Tibial artery (tissue), 4 donors: Measurements from ENCODE around the gene SPPL2A.
"Not testable (repeated sequence)": the region's sequence is repeated elsewhere in the genome, so short reads cannot be mapped to it uniquely, and the experiment has no call there.

ENCODE experiments used
- DNase-seq, 2 donors: peaks; one replicate each; pipeline ENCODE4 v3.0.0-alpha.2; 2019
- H3K27ac ChIP-seq, 2 donors: fragments of 200-600 bp; sonication (generic) in 1 of 2; 1 replicate in 1 of 2; 2 replicates in 1 of 2; pipeline ENCODE4 v1.5.1; 2018 to 2019; ENCODE audit warnings: mild to moderate bottlenecking in 1 of 2
- H3K27me3 ChIP-seq, 2 donors: fragments of 200-600 bp; sonication (generic) in 1 of 2; one replicate each; pipeline versions ENCODE4 v1.5.1 to v1.6.0; 2016 to 2019
- H3K36me3 ChIP-seq, 3 donors: fragments of 200-600 bp; sonication (generic) in 2 of 3; one replicate each; pipeline ENCODE4 v1.5.1; 2016 to 2019; ENCODE audit warnings: mild to moderate bottlenecking in 2 of 3
- H3K4me1 ChIP-seq, 4 donors: fragments of 200-600 bp; sonication (generic) in 2 of 4; 1 replicate in 3 of 4; 2 replicates in 1 of 4; pipeline ENCODE4 v1.5.1; 2016 to 2019
- H3K4me3 ChIP-seq, 2 donors: fragments of 200-600 bp; sonication (generic) in 1 of 2; 1 replicate in 1 of 2; 2 replicates in 1 of 2; pipeline ENCODE4 v1.5.1; 2018 to 2019; ENCODE audit warnings: mild to moderate bottlenecking in 2 of 2
- H3K9me3 ChIP-seq, 3 donors: fragments of 200-600 bp; sonication (generic) in 1 of 3; one replicate each; pipeline ENCODE4 v1.5.1; 2016 to 2019
- intact Hi-C: fragments of 100-400 bp; cut with DNase I; formaldehyde crosslinking; loops from one replicate; pipeline ENCODE4 v1.15.0; 2023; ENCODE audit warnings: low total_unique reads
- TF ChIP-seq, protein P1 (sequence below), 2 experiments: fragments of 200-600 bp in 1 of 2; fragments of 450-650 bp in 1 of 2; IDR thresholded peaks; one replicate each; pipeline ENCODE4 v1.5.1; 2017 to 2019; ENCODE audit warnings: antibody characterized with exemption in 2 of 2, mild to moderate bottlenecking in 1 of 2, moderate library complexity in 1 of 2

Gene SPPL2A, protein sequence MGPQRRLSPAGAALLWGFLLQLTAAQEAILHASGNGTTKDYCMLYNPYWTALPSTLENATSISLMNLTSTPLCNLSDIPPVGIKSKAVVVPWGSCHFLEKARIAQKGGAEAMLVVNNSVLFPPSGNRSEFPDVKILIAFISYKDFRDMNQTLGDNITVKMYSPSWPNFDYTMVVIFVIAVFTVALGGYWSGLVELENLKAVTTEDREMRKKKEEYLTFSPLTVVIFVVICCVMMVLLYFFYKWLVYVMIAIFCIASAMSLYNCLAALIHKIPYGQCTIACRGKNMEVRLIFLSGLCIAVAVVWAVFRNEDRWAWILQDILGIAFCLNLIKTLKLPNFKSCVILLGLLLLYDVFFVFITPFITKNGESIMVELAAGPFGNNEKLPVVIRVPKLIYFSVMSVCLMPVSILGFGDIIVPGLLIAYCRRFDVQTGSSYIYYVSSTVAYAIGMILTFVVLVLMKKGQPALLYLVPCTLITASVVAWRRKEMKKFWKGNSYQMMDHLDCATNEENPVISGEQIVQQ

DNA sequence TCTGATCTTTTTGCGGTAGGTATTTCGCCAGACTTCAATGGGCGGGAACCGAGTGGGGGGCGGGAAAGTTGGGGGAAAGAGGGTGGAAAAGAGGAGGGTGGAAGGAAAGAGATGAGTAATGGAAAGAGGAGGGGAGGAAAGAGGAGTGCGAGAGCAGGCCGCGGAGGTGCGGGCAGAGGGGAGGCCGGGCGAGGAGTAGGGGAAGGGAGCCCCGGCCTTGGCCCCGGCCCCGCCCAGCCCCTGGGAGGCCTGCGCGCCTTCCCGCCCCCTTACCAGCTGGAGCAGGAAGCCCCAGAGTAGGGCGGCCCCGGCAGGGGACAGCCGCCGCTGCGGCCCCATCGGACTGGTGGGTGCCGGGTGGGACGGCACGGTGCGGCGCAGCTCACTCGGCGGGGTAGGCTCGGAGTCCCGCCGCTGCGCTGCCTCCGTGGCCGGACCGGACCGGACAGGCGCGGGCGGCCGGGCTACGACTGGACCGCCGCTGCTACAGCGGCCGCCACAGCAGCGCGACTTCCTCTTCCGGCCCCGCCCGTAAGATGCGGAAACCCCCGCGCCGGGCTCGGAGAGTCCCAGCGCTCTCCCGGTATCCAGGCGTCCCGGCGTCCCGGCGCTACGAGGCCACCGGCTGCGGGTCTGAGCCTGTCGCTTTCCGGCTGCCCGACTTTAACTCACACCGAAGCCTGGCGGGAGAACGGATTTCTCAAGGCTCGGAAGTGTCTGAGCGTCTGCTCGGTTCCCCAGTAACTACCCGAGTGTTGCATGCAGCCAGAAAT lies at the start of gene SPPL2A:
TSS of gene SPPL2A (minus strand) at position 512 of the 773 bp plus-strand sequence. CDS start at position 339, 173 bp downstream.
- Histone ChIP-seq H3K9me3 (no peaks in the 10 kb centered on the region), H3K36me3 (no peaks in the 10 kb centered on the region), H3K27ac (peak within 1 kb of the TSS; percentile 90 to 96), H3K4me3 (peak within 1 kb of the TSS; percentile 76 to 84), H3K4me1 (peaks cover 0 to 47% (median 21%) of the 10 kb centered on the region in 4 donors), H3K27me3 (no peaks in the 10 kb centered on the region)
- TF ChIP-seq, protein P1, sequence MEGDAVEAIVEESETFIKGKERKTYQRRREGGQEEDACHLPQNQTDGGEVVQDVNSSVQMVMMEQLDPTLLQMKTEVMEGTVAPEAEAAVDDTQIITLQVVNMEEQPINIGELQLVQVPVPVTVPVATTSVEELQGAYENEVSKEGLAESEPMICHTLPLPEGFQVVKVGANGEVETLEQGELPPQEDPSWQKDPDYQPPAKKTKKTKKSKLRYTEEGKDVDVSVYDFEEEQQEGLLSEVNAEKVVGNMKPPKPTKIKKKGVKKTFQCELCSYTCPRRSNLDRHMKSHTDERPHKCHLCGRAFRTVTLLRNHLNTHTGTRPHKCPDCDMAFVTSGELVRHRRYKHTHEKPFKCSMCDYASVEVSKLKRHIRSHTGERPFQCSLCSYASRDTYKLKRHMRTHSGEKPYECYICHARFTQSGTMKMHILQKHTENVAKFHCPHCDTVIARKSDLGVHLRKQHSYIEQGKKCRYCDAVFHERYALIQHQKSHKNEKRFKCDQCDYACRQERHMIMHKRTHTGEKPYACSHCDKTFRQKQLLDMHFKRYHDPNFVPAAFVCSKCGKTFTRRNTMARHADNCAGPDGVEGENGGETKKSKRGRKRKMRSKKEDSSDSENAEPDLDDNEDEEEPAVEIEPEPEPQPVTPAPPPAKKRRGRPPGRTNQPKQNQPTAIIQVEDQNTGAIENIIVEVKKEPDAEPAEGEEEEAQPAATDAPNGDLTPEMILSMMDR (IDR thresholded peaks at IDR 0.05), result no peak
- intact Hi-C loops, result loop anchor here (5.0 kb wide), 2 partner anchors 78 to 142 kb away; partner anchors contain the start of genes AP4E1 and TRPM7
- DNase-seq, result peak; percentile 72 to 87

DNA sequence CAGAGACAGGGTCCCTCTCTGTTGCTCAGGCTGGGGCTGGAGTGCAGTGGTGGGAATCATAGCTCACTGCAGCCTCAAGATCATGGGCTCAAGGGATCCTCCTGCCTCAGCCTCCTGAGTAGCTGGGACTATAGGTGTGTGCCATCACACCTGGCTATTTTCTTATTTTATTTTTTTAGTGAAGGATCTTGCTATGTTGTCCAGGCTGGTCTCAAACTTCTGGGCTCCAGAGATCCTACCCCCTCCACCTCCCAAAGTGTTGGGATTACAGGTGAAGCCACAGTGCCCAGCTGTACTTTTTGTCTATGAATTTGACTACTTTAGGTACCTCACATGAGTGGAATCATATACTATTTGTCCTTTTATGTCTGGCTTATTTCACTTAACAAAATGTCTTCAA lies 49.1 kb upstream of the SPPL2A start:
- no peaks in the 10 kb centered on the region for H3K36me3 ChIP-seq
- no peaks in the 10 kb centered on the region for H3K9me3 ChIP-seq
- TF ChIP-seq, protein P1 (IDR thresholded peaks at IDR 0.05), result no peak
- no peak overlapping the region for H3K4me3 ChIP-seq
- no peak for DNase-seq
- H3K4me1 ChIP-seq, result no peaks in the 10 kb centered on the region
- H3K27me3 ChIP-seq, result no peaks in the 10 kb centered on the region
- intact Hi-C loops, result no loop called here
- H3K27ac ChIP-seq, result no peak overlapping the region

DNA sequence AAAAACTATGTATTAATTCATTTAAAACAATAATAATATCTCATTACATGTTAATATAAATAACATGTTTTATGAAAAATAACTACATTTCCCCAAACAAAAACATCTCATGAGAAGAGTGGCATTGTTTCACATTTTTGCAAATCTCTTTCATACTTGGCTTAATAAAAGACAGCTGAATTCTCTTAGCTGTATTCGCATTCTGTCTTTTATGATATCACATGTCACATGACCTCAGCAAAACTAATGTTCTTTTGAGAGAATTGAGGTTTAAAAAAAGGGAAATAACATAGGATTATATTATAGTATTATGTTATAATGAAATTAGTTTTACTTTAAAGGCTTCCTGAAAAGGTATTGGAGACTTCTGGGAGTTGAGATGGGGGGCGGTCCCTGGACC lies 48.4 kb upstream of the SPPL2A start:
- no peaks in the 10 kb centered on the region for H3K9me3 ChIP-seq
- no peaks in the 10 kb centered on the region for H3K27me3 ChIP-seq
- DNase-seq, result no peak
- no peaks in the 10 kb centered on the region for H3K36me3 ChIP-seq
- intact Hi-C loops, result no loop called here
- no peak overlapping the region for H3K4me3 ChIP-seq
- TF ChIP-seq, protein P1 (IDR thresholded peaks at IDR 0.05), result no peak
- no peaks in the 10 kb centered on the region for H3K4me1 ChIP-seq
- H3K27ac ChIP-seq, result no peak overlapping the region

DNA sequence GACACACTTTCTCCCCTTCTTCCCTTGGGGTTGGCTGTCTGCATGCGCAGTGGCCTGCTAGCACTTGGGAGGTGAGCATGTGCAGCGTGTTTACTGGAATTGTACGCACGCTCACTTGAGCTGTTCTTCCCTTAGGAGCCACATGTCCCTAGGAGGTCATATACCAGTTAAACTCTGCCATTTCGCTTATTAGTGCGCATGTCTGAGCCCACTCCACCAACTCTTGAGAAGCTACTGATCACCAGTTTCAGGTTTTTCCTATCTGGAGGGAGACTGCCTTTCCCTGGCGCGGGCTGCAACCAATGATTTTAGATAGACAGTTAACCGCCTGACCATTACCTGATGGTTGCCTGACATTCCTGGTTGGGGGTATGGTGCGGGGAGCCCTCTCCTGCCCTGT lies 47.6 kb upstream of the SPPL2A start:
- no peaks in the 10 kb centered on the region for H3K36me3 ChIP-seq
- TF ChIP-seq, protein P1 (IDR thresholded peaks at IDR 0.05), result no peak
- no peaks in the 10 kb centered on the region for H3K27me3 ChIP-seq
- intact Hi-C loops, result no loop called here
- H3K4me1 ChIP-seq, result no peaks in the 10 kb centered on the region
- no peak overlapping the region for H3K4me3 ChIP-seq
- no peak overlapping the region for H3K27ac ChIP-seq
- no peaks in the 10 kb centered on the region for H3K9me3 ChIP-seq
- DNase-seq, result no peak

DNA sequence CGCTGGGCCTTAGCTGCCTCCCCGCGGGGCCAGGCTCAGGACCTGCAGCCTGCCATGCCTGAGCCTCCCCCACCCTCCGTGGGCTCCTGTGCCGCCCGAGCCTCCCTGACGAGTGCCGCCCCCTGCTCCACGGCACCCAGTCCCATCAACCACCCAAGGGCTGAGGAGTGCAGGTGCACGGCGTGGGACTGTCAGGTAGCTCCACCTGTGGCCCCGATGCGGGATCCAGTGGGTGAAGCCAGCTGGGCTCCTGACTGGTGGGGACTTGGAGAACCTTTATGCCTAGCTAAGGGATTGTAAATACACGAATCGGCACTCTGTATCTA lies 46.6 kb upstream of the SPPL2A start:
- H3K9me3 ChIP-seq, H3K27me3 ChIP-seq, H3K4me3 ChIP-seq, H3K27ac ChIP-seq, intact Hi-C loops, H3K36me3 ChIP-seq, H3K4me1 ChIP-seq, DNase-seq: not testable (repeated sequence)

DNA sequence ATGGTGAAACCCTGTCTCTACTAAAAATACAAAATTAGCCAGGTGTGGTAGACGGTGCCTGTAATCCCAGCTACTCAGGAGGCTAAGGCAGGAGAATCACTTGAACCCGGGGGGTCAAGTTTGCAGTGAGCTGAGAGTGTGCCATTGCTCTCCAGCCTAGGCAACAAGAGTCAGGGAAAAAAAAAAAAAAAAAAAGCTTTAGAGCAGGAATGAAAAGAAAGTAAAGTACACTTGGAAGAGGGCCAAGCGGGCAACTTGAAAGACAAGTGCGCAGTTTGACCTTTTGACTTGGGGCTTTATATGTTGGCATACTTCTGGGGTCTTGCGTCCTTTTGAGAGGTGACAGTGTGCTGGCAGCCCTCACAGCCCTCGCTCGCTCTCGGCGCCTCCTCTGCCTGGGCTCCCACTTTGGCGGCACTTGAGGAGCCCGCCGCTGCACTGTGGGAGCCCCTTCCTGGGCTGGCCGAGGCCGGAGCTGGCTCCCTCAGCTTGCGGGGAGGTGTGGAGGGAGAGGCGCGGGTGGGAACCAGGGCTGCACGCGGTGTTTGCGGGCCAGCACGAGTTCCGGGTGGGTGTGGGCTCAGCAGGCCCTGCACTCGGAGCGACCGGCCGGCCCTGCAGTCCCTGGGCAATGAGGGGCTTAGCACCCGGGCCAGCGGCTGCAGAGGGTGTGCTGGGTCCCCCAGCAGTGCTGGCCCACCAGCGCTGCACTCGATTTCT lies 46.1 kb upstream of the SPPL2A start:
- DNase-seq, H3K36me3 ChIP-seq, H3K27ac ChIP-seq, H3K4me1 ChIP-seq, intact Hi-C loops, H3K4me3 ChIP-seq, H3K9me3 ChIP-seq, H3K27me3 ChIP-seq: not testable (repeated sequence)
